ENCODE measurements around the gene MKX.

Gene MKX

DNA sequence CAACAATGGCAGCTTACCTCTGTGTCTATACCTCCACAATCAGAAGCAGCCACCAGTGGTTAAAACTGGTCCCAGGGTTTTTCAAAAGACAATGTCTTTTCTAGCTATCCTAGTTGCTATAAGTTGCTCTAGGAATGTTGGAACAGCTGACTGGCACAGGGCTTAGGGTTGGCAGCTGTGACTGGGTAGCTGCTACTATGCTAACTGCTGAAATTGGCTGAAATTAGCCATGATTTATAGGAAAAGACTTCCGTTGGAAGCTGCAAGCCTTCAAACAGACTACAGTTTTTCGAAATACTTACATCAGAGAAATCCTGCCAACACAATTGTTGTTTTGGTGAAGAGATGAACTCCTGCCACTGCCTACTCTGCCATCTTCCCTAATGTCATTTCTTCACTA is 102.3 kb downstream of the MKX start:
- DNase-seq, result no peak

GRCh38 chr10:27642023-27642589 is 103.5 kb downstream of the MKX start:
- DNase-seq, result no peak

DNA sequence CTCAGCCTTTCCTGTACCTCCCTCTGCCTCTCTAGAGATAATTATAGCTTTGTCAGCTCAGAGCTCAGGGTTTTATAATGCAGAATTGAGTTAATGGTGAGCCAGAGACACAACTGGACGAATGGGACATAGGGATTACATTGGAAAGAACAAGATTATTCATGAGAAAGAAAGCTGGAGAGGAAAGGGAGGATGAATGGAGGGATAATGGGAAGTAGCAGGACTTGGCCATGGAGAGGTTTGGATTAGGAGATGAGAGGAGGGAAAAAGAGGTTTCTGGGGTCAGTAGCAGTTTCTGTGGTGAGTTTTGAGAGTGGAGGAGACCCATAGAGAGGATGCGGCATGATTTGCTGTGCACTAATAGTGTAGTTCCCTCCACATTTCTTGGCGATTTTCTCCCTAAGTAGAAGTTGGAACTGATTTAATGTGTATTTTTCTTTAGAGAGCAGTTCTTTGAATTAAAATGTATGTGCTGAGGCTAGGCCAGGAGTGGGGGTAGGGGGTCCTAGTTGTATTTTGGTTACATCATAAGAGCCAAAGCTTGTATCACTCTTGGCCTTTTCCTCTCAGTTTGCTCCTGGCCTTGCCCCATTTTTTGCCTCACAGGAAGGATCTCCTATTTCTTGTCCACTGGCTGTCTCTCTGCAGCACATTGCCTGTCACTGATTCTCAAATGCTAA is 107.4 kb downstream of the MKX start:
- no peak for DNase-seq

DNA sequence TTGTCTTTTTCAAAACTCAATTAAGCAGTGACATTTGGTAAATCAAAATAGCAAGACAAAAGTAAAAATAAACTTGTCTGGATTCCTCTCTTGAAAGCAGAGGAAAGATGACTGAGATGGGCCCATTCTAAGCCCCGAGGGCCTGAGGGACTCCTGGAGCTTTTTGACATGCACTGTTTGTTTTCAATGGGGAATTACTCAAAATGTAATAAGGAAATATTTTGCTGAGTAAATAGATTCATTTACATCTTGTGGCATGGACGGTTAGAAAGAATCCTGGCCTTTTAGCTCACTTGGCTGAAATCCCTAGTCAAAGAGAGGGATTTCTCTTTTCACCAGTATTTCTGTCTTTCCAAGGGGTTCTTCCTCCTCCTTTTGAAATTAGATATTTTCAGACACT is 108.0 kb downstream of the MKX start:
- no peak for DNase-seq

GRCh38 chr10:27636816-27637215 is 108.8 kb downstream of the MKX start:
- DNase-seq, result no peak

GRCh38 chr10:27635699-27636270 is 109.8 kb downstream of the MKX start:
- no peak for DNase-seq

GRCh38 chr10:27635290-27635689 is 110.3 kb downstream of the MKX start:
- peak; percentile 13 for DNase-seq

- DNase-seq, result no peak
Observed at GRCh38 chr10:27628621-27629020, 117.0 kb downstream of the MKX start.

- DNase-seq, result no peak
Observed at GRCh38 chr10:27626890-27627289, 118.7 kb downstream of the MKX start.

DNA sequence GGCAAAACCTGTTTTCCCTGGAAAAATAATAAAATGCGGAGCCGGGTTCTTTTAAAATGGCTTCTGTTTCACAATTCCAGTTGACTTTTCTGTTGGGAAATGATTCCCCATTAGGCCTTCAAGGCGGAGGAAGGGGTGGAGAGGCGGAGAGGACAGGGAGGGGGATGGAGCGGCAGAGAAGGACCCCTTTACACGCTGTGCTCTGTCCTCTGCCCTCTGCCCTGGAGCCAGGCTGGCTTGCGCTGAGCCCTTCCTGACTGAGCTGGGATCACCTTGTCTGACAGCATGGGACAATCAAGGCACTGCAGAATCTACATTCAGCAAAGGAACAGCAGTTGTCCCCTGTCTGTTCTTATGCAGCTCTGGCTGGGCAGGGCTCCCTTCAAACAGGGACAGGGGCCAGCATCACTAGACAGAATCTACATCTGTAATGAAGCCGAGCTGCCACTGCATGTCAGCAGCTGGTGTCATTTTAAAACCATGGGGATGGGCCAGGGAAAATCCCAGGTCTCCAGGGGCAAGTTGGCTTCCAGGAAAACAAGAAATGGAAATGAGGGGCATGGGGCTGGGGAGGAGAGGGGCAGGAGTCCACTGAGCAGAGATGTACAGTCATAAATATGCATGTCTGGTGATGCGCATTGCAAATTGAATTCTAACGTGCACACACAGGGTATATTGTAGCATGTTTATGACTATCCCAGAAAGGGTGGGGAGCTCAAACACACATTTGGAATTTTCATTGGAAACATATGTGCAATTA is 120.0 kb downstream of the MKX start:
- DNase-seq, result no peak

GRCh38 chr10:27624941-27625340 is 120.7 kb downstream of the MKX start:
- no peak for DNase-seq
